Psoas muscle (tissue), 8 donors: Measurements from ENCODE around the gene ZDHHC19. TPM values are rescaled to one million over a fixed set of nuclear protein-coding genes. Genes with fewer than 3 reads are reported as not detected.

Experiments used
- ATAC-seq, 4 donors: fragments of 200-7000 bp; cut with Tn5 transposase; one replicate each; pipeline ENCODE4 v1.9.1; 2020; ENCODE audit warnings: moderate library complexity in 3 of 4, mild to moderate bottlenecking in 2 of 4
- DNase-seq, 2 donors: peaks; one replicate each; pipeline ENCODE4 v3.0.0-alpha.2; 2020
- H3K27ac ChIP-seq: fragments of 200-600 bp; one replicate; pipeline ENCODE4 v1.8.0; 2022
- H3K27me3 ChIP-seq, 3 donors: fragments of 200-600 bp in 1 of 3; one replicate each; pipeline versions ENCODE4 v1.6.1 to v1.8.0; 2013 to 2022; ENCODE audit warnings: low read length in 2 of 3, mild to moderate bottlenecking in 2 of 3, moderate library complexity in 1 of 3; ENCODE audit not compliant: insufficient read depth in 3 of 3
- H3K36me3 ChIP-seq, 2 donors: fragments of 200-600 bp in 1 of 2; one replicate each; pipeline versions ENCODE4 v1.6.1 to v1.8.0; 2013 to 2022; ENCODE audit warnings: low read depth in 1 of 2, mild to moderate bottlenecking in 1 of 2, moderate library complexity in 1 of 2; ENCODE audit not compliant: insufficient read depth in 1 of 2
- H3K4me1 ChIP-seq: fragments of 200-600 bp; one replicate; pipeline ENCODE4 v1.8.0; 2022
- H3K4me3 ChIP-seq: fragments of 200-600 bp; one replicate; pipeline ENCODE4 v1.8.0; 2022; ENCODE audit warnings: mild to moderate bottlenecking
- H3K9me3 ChIP-seq: fragments of 200-600 bp; one replicate; pipeline ENCODE4 v1.8.0; 2022
- WGBS, 3 donors: extraction: QIAGEN DNeasy Blood & Tissue Kit; methylation state at CpG; one replicate each; pipeline versions ENCODE4 v1.1.6 to v1.1.7; 2013; 5-methylcytosine and 5-hydroxymethylcytosine counted together
- intact Hi-C, 2 donors: fragments of 100-400 bp; cut with DNase I; formaldehyde crosslinking; loops; one replicate each; pipeline versions ENCODE4 v1.11.0 to v1.14.2; 2022
- polyA plus RNA-seq, 3 donors: library from polyadenylated mRNA; stranded (reverse); fragments of 200-250 nt; gene quantifications; one replicate each; pipeline ENCODE4 v1.2.3, GENCODE V29; 2013
- total RNA-seq, 4 donors: library from RNA; stranded (reverse); fragmentation: NEBNext Ultra II Directional in 2 of 4; extraction: Animal tissue kit (Norgen Biotek cat#: 25700) in 2 of 4; gene quantifications; one replicate each; pipeline versions ENCODE4 v1.2.1 to v1.2.4, GENCODE V29; 2021 to 2023
- TF ChIP-seq, protein P1 (sequence below): fragments of 200-600 bp; IDR thresholded peaks from one replicate; pipeline ENCODE4 v1.8.0; 2022; ENCODE audit warnings: antibody characterized with exemption
- donor health status: healthy with polysubstance abuse.
- donor health status: DM: no; HTN: no; CAD: no; lungs with moderate emphysema.
- donor health status: Bipolar disorder and iron deficiency.
- donor health status: healthy.
- donor health status: DM: yes; HTN: yes; CAD: no.
- donor health status: DM: no; HTN: no; CAD: no.
- donor health status: DM: no; HTN: no; CAD: no.
- donor health status: DM: yes; HTN: yes; CAD: no.

ZDHHC19 gene
- total and polyA plus RNA-seq, 7 donors, result 0.25 to 1.1 (median 0.38) TPM; not detected in 2

DNA sequence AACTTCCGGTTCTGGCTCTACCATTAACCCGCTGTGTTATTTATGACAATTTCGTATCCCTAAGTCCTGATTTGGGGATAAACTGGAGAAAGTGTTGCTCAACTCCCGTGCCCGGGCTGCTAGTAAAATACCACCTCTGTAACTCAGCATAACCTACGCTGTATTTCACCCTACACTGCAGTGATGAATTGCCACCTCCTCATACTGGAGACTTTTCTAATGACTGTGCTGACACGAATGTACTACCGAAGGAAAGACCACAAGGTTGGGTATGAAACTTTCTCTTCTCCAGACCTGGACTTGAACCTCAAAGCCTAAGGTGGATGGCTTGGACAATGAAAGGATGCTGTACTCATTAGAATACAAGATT is 21.7 kb upstream of the ZDHHC19 start:
- no peaks in the 10 kb centered on the region for H3K27me3 ChIP-seq
- no peaks in the 10 kb centered on the region for H3K9me3 ChIP-seq
- no peak for DNase-seq
- no peak for ATAC-seq
- H3K36me3 ChIP-seq, result peaks cover 3 to 42% of the 10 kb centered on the region in 2 donors
- no peaks in the 10 kb centered on the region for H3K4me1 ChIP-seq
- TF ChIP-seq, protein P1, sequence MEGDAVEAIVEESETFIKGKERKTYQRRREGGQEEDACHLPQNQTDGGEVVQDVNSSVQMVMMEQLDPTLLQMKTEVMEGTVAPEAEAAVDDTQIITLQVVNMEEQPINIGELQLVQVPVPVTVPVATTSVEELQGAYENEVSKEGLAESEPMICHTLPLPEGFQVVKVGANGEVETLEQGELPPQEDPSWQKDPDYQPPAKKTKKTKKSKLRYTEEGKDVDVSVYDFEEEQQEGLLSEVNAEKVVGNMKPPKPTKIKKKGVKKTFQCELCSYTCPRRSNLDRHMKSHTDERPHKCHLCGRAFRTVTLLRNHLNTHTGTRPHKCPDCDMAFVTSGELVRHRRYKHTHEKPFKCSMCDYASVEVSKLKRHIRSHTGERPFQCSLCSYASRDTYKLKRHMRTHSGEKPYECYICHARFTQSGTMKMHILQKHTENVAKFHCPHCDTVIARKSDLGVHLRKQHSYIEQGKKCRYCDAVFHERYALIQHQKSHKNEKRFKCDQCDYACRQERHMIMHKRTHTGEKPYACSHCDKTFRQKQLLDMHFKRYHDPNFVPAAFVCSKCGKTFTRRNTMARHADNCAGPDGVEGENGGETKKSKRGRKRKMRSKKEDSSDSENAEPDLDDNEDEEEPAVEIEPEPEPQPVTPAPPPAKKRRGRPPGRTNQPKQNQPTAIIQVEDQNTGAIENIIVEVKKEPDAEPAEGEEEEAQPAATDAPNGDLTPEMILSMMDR, result no peak
- no peak overlapping the region for H3K4me3 ChIP-seq
- intact Hi-C loops, result no loop called here
- H3K27ac ChIP-seq, result no peak overlapping the region
- WGBS, 3 donors, result 87 to 90% (median 87%) methylated on average over 8 of the region's 8 CpGs

DNA sequence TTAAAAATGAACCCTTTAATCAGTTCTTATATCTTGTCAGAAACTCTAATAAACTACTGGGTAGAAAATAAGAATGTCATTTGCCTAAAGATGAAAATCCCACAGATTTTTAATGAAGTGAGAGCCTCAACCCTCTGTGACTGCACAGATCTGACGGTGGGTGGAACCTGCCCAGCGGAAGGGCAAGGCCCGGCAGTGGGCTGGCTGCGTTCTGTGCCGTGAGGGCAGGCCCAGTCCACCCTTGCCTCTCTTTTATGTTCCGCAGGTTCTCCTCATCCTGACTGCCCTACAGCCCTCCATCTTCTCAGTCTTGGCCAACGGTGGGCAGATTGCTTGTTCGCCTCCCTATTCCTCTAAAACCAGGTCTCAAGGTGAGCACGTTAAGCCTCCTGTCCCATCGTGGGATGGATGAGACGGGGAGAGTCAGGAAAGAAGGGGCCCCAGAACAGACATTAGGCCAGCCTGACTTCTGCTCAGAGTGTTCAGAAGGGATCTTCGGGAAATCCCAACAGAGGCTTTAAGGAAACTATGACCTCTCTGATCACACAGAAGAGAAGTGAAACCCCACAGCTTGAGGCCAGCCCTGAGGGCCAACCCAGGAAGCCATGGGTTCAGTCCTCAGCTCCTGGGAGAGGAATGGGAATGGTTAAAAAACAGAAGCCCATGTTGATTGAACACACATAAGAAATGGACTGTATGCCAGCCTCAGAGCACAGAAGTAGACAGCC is 21.1 kb upstream of the ZDHHC19 start:
- H3K36me3 ChIP-seq, result peaks cover 3 to 36% of the 10 kb centered on the region in 2 donors
- H3K27me3 ChIP-seq, result no peaks in the 10 kb centered on the region
- H3K27ac ChIP-seq, result no peak overlapping the region
- no peaks in the 10 kb centered on the region for H3K9me3 ChIP-seq
- ATAC-seq, result no peak
- H3K4me3 ChIP-seq, result no peak overlapping the region
- TF ChIP-seq, protein P1, result no peak
- intact Hi-C loops, result no loop called here
- no peak for DNase-seq
- WGBS, 3 donors, result 90 to 92% (median 92%) methylated on average over 12 of the region's 12 CpGs
- H3K4me1 ChIP-seq, result no peaks in the 10 kb centered on the region

DNA sequence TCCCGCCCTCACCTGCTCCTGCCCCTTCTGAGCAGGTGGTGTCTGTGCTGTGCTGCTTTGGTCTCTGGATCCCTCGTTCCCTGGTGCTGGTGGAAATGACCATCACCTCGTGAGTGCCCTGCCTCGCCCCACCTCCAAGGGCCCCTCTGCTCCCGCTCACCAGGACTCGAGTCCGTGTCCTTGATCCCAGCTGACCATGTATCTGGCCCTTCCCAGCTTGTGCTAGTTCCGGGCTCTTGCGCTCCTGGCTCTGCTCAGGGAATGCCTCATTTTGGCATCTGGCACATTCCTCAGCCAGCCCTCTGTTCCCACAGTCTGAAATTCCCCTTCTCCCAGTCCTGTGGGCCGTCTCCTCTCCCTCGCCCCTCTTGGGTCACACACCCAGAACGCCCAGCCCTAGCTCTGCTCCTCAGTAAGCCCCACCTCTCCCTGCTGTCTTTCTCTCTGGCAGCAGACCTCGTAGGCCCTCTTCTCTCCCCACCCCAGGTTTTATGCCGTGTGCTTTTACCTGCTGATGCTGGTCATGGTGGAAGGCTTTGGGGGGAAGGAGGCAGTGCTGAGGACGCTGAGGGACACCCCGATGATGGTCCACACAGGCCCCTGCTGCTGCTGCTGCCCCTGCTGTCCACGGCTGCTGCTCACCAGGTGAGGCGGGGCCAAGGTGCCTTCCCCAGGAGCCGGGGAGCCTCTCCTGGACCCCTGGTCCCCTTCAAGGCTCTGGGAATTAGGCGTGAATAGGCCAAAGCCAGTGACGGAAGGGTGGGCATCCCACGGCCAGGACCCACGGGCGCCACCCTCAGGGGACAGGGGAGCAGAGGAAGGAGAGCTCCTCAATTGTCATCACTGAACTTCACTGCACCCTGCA is 16.7 kb upstream of the ZDHHC19 start:
- intact Hi-C loops, result no loop called here
- ATAC-seq (peak in 3 of 4 donors; percentile 26 to 47 (median 46)), DNase-seq (no peak)
- no peaks in the 10 kb centered on the region for H3K36me3 ChIP-seq
- TF ChIP-seq, protein P1, result no peak
- 45 to 52% (median 49%) methylated on average over 23 to 24 of the region's 24 CpGs for WGBS, 3 donors
- H3K27me3 ChIP-seq, result no peaks in the 10 kb centered on the region
- no peak overlapping the region for H3K27ac ChIP-seq
- no peaks in the 10 kb centered on the region for H3K9me3 ChIP-seq
- no peak overlapping the region for H3K4me3 ChIP-seq
- no peaks in the 10 kb centered on the region for H3K4me1 ChIP-seq

DNA sequence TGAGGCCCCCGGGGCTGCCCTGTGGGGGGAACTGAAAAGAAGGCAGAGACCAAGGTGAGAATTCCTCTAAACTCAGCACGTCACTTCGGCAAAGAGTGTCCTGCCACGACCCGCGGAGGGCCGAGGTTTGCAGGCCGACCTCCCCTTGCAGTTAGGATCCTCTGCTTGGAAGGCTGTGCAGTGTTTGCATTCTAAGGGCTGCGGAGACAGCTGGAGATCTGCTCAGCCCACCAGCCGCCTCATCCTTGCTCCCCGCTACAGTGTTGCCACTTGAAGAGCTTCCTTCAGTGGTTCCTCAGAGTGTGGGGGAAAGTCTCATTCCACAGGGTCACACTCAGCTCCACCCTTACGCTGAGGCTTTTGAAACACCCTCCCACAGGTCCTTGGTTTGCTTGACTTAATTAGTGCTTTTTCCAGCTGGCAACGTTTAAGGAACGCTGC is 15.9 kb upstream of the ZDHHC19 start:
- H3K27me3 ChIP-seq, result no peaks in the 10 kb centered on the region
- DNase-seq (no peak), ATAC-seq (no peak)
- no peaks in the 10 kb centered on the region for H3K4me1 ChIP-seq
- intact Hi-C loops, result no loop called here
- H3K9me3 ChIP-seq, result no peaks in the 10 kb centered on the region
- H3K27ac ChIP-seq, result no peak overlapping the region
- TF ChIP-seq, protein P1, result no peak
- no peaks in the 10 kb centered on the region for H3K36me3 ChIP-seq
- no peak overlapping the region for H3K4me3 ChIP-seq
- WGBS, 3 donors, result 67 to 73% (median 69%) methylated on average over 14 of the region's 14 CpGs
